HG02840 (cell line): Measurements from ENCODE around the gene NKAPL.

ENCODE experiments used
- ATAC-seq: cut with Tn5 transposase; IDR thresholded peaks from one replicate; pipeline ENCODE4 v1.9.1; 2021; ENCODE audit warnings: mild to moderate bottlenecking, moderate library complexity, moderate number of reproducible peaks; ENCODE audit not compliant: unreplicated experiment, low FRiP score

Gene NKAPL

GRCh38 chr6:28258877-28259777 lies at the start of gene NKAPL:
Gene NKAPL, plus strand, starts transcription at chr6:28259297. Its CDS starts 75 bp downstream, at chr6:28259372.
- ATAC-seq, result no peak

- no peak for ATAC-seq
These were observed 49.2 kb upstream of the NKAPL start for GRCh38 chr6:28209753-28210535.

GRCh38 chr6:28211840-28212509 lies 47.1 kb upstream of the NKAPL start:
- no peak for ATAC-seq

- ATAC-seq, result no peak
These were observed 46.4 kb upstream of the NKAPL start for GRCh38 chr6:28212510-28213212.

GRCh38 chr6:28213213-28213523 lies 45.9 kb upstream of the NKAPL start:
- ATAC-seq, result no peak

- no peak for ATAC-seq
These were observed 43.7 kb upstream of the NKAPL start for GRCh38 chr6:28215425-28215824.

GRCh38 chr6:28217890-28218289 lies 41.2 kb upstream of the NKAPL start:
- ATAC-seq, result no peak

GRCh38 chr6:28218312-28219248 lies 40.5 kb upstream of the NKAPL start:
- ATAC-seq, result peak; percentile 65

- no peak for ATAC-seq
These were observed 38.6 kb upstream of the NKAPL start for GRCh38 chr6:28220257-28221133.

GRCh38 chr6:28224131-28225055 lies 34.7 kb upstream of the NKAPL start:
- no peak for ATAC-seq

GRCh38 chr6:28225056-28225834 lies 33.9 kb upstream of the NKAPL start, which contains the start of gene ZSCAN9:
Gene ZSCAN9, plus strand, starts transcription at chr6:28225275. Its CDS starts 1,810 bp downstream, at chr6:28227085.
- peak; percentile 82 for ATAC-seq

- ATAC-seq, result no peak
These were observed 32.6 kb upstream of the NKAPL start for GRCh38 chr6:28226460-28226859.

GRCh38 chr6:28232785-28233184 lies 26.3 kb upstream of the NKAPL start:
- ATAC-seq, result no peak

GRCh38 chr6:28235912-28236452 lies 23.1 kb upstream of the NKAPL start:
- ATAC-seq, result no peak

- no peak for ATAC-seq
These were observed 19.5 kb upstream of the NKAPL start for GRCh38 chr6:28239636-28240035.

- no peak for ATAC-seq
These were observed 18.6 kb upstream of the NKAPL start for GRCh38 chr6:28240471-28240870.
